ENCODE data around the gene TNNT3.
"Not testable (repeated sequence)": the region's sequence is repeated elsewhere in the genome, so short reads cannot be mapped to it uniquely, and the experiment has no call there.

Gene TNNT3

DNA sequence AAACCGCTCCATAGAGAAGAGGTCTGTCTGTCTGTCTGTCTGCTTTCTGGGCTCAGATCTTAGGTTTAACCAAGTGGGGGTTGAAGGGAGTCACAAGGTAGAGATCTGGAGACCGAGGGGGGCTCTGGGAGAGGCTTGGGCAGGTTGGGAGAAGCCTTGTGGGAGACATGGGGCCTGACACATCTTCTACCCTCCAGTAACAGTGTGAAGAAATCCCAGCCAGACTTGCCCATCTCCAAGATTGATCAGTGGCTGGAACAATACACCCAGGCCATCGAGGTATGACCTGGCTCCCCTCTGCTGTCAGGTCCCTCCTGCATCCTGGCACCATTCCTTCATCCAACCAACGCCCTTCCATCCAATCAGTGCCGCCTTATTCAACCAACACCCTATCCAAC, 35.2 kb upstream of the TNNT3 start:
- in situ Hi-C loops (cut with HindIII; ENCODE audit: low sequenced_read_pairs) = no loop called here
- H3K4me3 ChIP-seq (ENCODE audit: low read depth, low read length) = no peak overlapping the region
- TF ChIP-seq CTCF (IDR thresholded peaks at IDR 0.05; ENCODE audit: low read depth, low read length) = no peak
- no peak for DNase-seq (ENCODE audit: low read depth, low spot score)

DNA sequence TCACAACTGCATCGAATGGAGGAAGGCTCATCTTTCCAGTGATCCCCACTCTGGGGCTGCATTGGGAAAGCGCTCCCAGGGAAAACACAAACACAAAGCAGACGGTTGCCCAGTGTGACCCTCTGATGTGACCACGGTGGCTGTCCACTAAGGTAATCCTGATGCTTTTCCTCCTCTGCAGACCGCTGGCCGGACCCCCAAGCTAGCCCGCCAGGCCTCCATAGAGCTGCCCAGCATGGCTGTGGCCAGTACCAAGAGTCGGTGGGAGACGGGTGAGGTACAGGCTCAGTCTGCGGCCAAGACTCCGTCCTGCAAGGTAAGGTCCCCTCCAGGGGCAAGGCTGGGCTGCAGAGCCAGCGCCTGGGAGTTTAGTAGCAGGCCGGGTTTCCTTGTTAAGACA, 33.0 kb upstream of the TNNT3 start:
- DNase-seq (ENCODE audit: low read depth, low spot score); H3K4me3 ChIP-seq (ENCODE audit: low read depth, low read length); in situ Hi-C loops (cut with HindIII; ENCODE audit: low sequenced_read_pairs): not testable (repeated sequence)

DNA sequence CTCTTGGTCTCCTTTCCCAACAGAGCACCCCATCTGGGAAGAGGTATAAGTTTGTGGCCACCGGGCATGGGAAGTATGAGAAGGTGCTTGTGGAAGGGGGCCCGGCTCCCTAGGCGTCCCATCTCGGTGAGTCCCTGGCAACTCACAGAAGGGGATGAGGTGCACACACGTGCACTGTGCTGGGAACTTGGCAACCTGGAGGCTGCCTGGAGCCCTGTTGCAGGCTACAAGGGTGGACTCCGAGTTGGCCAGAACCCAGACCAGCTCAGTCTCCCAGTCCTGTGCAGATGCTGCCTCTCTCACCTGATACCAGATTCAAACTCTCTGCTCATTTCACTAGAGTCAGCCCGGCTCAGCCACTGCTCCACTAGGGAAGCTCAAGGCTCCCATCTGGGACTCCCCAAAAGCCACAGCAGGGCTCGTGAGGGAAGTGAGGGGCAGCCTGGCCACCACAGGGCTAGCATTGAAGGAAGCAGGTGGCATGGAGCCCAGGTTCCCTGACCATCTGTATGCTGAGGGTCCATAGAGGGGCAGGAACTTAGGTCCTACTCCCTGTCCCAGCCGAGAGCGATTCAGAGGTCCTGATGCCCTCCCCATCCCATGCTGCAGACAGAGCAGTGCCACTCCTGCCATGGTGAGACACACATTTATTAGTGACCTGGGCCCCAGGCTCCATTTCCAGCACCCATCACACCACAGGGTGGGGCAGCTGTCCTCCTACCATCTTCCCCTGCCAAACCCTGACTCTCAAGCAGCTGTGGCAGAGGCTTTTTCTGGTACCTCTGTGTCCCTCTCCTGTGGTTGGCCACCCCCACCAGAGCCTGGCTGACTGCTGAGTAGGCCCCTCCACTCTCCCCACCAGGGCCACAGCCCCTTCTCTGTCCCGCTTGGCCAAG, 31.8 kb upstream of the TNNT3 start:
- no peak overlapping the region for H3K4me3 ChIP-seq (ENCODE audit: low read depth, low read length)
- no peak for TF ChIP-seq CTCF (IDR thresholded peaks at IDR 0.05; ENCODE audit: low read depth, low read length)
- no peak for DNase-seq (ENCODE audit: low read depth, low spot score)
- in situ Hi-C loops (cut with HindIII; ENCODE audit: low sequenced_read_pairs) = no loop called here

GRCh38 chr11:1888347-1888753, 31.2 kb upstream of the TNNT3 start:
- in situ Hi-C loops (cut with HindIII; ENCODE audit: low sequenced_read_pairs) = no loop called here
- no peak overlapping the region for H3K4me3 ChIP-seq (ENCODE audit: low read depth, low read length)
- DNase-seq (ENCODE audit: low read depth, low spot score) = no peak
- TF ChIP-seq CTCF (IDR thresholded peaks at IDR 0.05; ENCODE audit: low read depth, low read length) = no peak

DNA sequence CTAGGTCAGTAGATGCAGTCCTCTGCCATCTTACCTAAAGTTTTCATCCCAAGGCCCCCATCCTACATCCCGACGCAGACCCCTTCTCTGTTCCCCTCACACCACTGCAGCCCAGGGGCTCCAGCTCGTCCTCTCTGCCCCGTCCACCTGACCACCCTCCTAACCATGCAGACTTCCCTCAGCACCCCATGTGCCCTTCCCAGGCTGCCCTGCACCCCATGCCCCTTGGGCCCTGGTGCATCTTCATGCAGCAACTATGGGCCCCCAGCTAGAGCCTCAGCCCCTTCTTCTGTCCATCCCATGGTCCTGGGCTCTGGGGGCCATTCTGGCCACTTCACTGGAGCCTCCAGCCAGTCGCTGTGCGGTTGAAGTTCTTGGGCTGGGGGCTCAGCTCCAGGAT, 30.7 kb upstream of the TNNT3 start:
- no peak for TF ChIP-seq CTCF (IDR thresholded peaks at IDR 0.05; ENCODE audit: low read depth, low read length)
- no peak overlapping the region for H3K4me3 ChIP-seq (ENCODE audit: low read depth, low read length)
- in situ Hi-C loops (cut with HindIII; ENCODE audit: low sequenced_read_pairs) = no loop called here
- DNase-seq (ENCODE audit: low read depth, low spot score) = no peak

- TF ChIP-seq CTCF (IDR thresholded peaks at IDR 0.05; ENCODE audit: low read depth, low read length) = no peak
- no peak for DNase-seq (ENCODE audit: low read depth, low spot score)
- no peak overlapping the region for H3K4me3 ChIP-seq (ENCODE audit: low read depth, low read length)
- in situ Hi-C loops (cut with HindIII; ENCODE audit: low sequenced_read_pairs) = no loop called here
These were observed 30.1 kb upstream of the TNNT3 start for GRCh38 chr11:1889224-1889930.
